OCI-LY1 (cell line): ENCODE results near the gene ANTKMT.

Source experiments
- H2AFZ ChIP-seq: fragments of 200-600 bp; sonication (generic), shearing (Covaris generic); 2 replicates; pipeline ENCODE4 v1.6.0; 2014; ENCODE audit warnings: antibody characterized with exemption, mild to moderate bottlenecking, low read length
- H3F3A ChIP-seq: fragments of 200-600 bp; sonication (generic), shearing (Covaris generic); 2 replicates; pipeline ENCODE4 v1.6.0; 2014; ENCODE audit warnings: mild to moderate bottlenecking, antibody characterized with exemption, low read length, moderate library complexity; ENCODE audit not compliant: insufficient read depth
- H3K27ac ChIP-seq: fragments of 200-600 bp; sonication (generic); 2 replicates; pipeline ENCODE4 v1.5.1; 2014; ENCODE audit warnings: low read length, mixed run types, mild to moderate bottlenecking, low read depth; ENCODE audit not compliant: poor library complexity, severe bottlenecking
- H3K27me3 ChIP-seq: fragments of 200-600 bp; sonication (generic); 2 replicates; pipeline ENCODE4 v1.6.0; 2014; ENCODE audit warnings: antibody characterized with exemption, mild to moderate bottlenecking, low read length, moderate library complexity; ENCODE audit not compliant: insufficient read depth
- H3K36me3 ChIP-seq: fragments of 200-600 bp; sonication (generic); 2 replicates; pipeline ENCODE4 v1.6.1; 2014; ENCODE audit warnings: mild to moderate bottlenecking, antibody characterized with exemption, low read length, moderate library complexity, mixed read lengths; ENCODE audit not compliant: insufficient read depth
- H3K4me1 ChIP-seq: fragments of 200-600 bp; sonication (generic); 2 replicates; pipeline ENCODE4 v1.5.1; 2014; ENCODE audit warnings: mild to moderate bottlenecking, low read length, moderate library complexity; ENCODE audit not compliant: insufficient read depth, severe bottlenecking
- H3K4me2 ChIP-seq: fragments of 200-600 bp; sonication (generic), shearing (Covaris generic); 2 replicates; pipeline ENCODE4 v1.6.1; 2014; ENCODE audit warnings: low read length
- H3K4me3 ChIP-seq: fragments of 200-600 bp; sonication (generic); 2 replicates; pipeline ENCODE4 v1.5.1; 2014; ENCODE audit warnings: low read length, low read depth, mild to moderate bottlenecking, mixed read lengths; ENCODE audit not compliant: poor library complexity, severe bottlenecking
- H3K79me2 ChIP-seq: fragments of 200-600 bp; shearing (Covaris generic); 2 replicates; pipeline ENCODE4 v1.6.1; 2016; ENCODE audit warnings: mixed run types, low read length, mixed read lengths; ENCODE audit not compliant: insufficient read depth
- H3K9ac ChIP-seq: fragments of 200-600 bp; sonication (generic), shearing (Covaris generic); 2 replicates; pipeline ENCODE4 v1.6.1; 2014; ENCODE audit warnings: mild to moderate bottlenecking, low read length, mixed read lengths
- H3K9me2 ChIP-seq: fragments of 200-600 bp; sonication (generic), shearing (Covaris generic); 2 replicates; pipeline ENCODE4 v1.6.1; 2014; ENCODE audit warnings: low read depth, mild to moderate bottlenecking, low read length, mixed read lengths
- H3K9me3 ChIP-seq: fragments of 200-600 bp; shearing (Covaris generic); 2 replicates; pipeline ENCODE4 v1.6.1; 2014; ENCODE audit warnings: low read length, mixed read lengths
- H4K20me1 ChIP-seq: fragments of 200-600 bp; sonication (generic), shearing (Covaris generic); 2 replicates; pipeline ENCODE4 v1.6.0; 2016; ENCODE audit warnings: mild to moderate bottlenecking, low read length; ENCODE audit not compliant: insufficient read depth
- EZH2 ChIP-seq: fragments of 200-600 bp; sonication (generic), shearing (Covaris generic); IDR thresholded peaks from 2 replicates; pipeline ENCODE4 v1.8.0; 2017; ENCODE audit warnings: borderline replicate concordance, mixed run types, mild to moderate bottlenecking, antibody characterized with exemption, low read length, moderate library complexity, mixed read lengths
- TF ChIP-seq, protein P1 (sequence below): fragments of 200-600 bp; sonication (generic), shearing (Covaris generic); IDR thresholded peaks from 2 replicates; pipeline ENCODE4 v1.5.1; 2017; ENCODE audit warnings: mild to moderate bottlenecking, antibody characterized with exemption, low read length, moderate library complexity, mixed read lengths

ANTKMT gene

DNA sequence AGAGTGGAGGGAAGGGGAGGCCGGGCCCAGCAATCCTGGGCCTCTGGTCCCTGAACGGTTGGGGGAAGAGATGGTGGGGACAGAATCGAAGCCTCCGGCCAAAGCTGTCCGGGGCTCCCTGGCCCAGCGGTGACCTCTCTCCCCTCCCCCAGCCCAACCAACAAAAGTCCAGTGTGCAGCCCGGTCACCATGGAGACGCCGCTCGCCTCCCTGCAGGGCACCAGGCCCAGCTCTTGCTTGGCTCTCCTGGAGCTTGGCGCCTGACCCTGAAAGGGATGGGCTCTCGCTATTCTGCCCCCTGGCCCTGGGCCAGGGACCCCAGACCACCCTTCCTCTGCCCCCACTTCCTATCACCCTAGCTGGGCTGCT is 4.8 kb upstream of the ANTKMT start:
- H3K27me3 ChIP-seq, result peaks cover 18% of the 10 kb centered on the region
- no peaks in the 10 kb centered on the region for H3K36me3 ChIP-seq
- no peak overlapping the region for H3K4me3 ChIP-seq
- H3K27ac ChIP-seq, result no peak overlapping the region
- H3K4me2 ChIP-seq, result peak overlapping the region; percentile 78; the same call in 1 of the 2 replicates
- no peaks in the 10 kb centered on the region for H3F3A ChIP-seq
- no peaks in the 10 kb centered on the region for H3K9me2 ChIP-seq
- TF ChIP-seq, protein P1, sequence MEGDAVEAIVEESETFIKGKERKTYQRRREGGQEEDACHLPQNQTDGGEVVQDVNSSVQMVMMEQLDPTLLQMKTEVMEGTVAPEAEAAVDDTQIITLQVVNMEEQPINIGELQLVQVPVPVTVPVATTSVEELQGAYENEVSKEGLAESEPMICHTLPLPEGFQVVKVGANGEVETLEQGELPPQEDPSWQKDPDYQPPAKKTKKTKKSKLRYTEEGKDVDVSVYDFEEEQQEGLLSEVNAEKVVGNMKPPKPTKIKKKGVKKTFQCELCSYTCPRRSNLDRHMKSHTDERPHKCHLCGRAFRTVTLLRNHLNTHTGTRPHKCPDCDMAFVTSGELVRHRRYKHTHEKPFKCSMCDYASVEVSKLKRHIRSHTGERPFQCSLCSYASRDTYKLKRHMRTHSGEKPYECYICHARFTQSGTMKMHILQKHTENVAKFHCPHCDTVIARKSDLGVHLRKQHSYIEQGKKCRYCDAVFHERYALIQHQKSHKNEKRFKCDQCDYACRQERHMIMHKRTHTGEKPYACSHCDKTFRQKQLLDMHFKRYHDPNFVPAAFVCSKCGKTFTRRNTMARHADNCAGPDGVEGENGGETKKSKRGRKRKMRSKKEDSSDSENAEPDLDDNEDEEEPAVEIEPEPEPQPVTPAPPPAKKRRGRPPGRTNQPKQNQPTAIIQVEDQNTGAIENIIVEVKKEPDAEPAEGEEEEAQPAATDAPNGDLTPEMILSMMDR, result no peak
- no peak for TF ChIP-seq EZH2
- H3K79me2 ChIP-seq, result no peaks in the 10 kb centered on the region
- no peaks in the 10 kb centered on the region for H3K9me3 ChIP-seq
- no peaks in the 10 kb centered on the region for H4K20me1 ChIP-seq
- no peak overlapping the region for H3K9ac ChIP-seq
- H2AFZ ChIP-seq, result no peak overlapping the region
- peaks cover 24% of the 10 kb centered on the region for H3K4me1 ChIP-seq

DNA sequence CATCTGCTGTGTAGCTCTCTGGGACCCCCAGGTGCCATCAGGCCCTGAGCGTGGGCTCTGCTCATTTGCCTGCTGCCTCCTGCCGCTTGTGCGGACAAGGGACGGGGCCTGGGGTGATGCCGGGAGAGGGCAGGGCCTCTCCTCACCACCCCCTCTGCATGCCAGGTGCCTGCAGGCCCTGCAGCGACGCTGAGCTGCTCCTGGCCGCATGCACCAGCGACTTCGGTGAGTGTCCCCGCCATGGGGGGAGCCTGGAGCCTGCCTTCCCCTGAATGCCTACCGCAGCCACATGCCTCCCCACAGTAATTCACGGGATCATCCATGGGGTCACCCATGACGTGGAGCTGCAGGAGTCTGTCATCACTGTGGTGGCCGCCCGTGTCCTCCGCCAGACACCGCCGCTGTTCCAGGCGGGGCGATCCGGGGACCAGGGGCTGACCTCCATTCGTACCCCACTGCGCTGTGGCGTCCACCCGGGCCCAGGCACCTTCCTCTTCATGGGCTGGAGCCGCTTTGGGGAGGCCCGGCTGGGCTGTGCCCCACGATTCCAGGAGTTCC is 4.1 kb upstream of the ANTKMT start:
- no peak overlapping the region for H2AFZ ChIP-seq
- H3K4me2 ChIP-seq, result no peak overlapping the region
- H3F3A ChIP-seq, result no peaks in the 10 kb centered on the region
- H3K27ac ChIP-seq, result no peak overlapping the region
- no peak overlapping the region for H3K9ac ChIP-seq
- H3K9me3 ChIP-seq, result no peaks in the 10 kb centered on the region
- no peaks in the 10 kb centered on the region for H4K20me1 ChIP-seq
- no peak for TF ChIP-seq EZH2
- H3K4me1 ChIP-seq, result peaks cover 29% of the 10 kb centered on the region
- H3K27me3 ChIP-seq, result peaks cover 18% of the 10 kb centered on the region
- H3K36me3 ChIP-seq, result no peaks in the 10 kb centered on the region
- H3K4me3 ChIP-seq, result no peak overlapping the region
- no peaks in the 10 kb centered on the region for H3K9me2 ChIP-seq
- no peaks in the 10 kb centered on the region for H3K79me2 ChIP-seq

DNA sequence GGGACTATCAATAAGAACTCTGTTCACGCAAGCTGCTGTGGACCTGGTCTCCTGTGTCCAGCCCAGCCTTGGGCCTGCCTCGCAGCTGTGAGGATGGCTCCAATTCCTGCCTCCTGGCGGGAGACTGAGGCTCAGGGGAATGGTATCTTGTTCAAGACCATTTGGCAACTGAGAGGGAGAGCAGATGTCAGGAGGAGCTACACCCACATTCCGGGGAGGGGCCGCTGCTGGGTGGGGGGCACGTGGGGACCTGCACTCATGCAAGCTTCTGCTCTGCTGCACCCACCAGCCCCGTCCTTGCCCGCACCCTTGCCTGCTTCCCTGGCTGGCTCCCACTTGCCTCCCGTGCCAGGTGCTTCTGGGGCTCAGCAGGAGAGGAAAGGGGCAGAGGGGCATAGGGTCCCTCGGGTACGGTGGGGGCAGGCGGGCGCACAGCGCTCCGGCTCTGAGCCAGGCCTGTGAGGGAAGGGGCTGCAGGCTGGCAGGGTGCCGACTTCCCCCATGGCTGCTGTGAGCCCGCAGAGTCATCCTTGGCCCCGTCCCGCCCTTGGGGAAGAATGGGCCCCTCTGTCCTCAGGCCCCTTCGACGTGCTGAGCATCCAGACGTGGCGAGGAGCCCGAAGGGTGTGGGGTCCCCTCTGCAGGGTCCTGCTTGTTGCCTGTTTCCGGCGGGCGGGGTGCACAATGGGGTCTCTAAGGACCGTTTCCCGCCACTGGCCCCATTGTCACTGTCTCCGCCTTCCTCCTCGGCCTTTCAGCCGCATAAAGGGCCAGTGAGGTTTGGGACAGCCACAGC is 3.3 kb upstream of the ANTKMT start:
- peaks cover 34% of the 10 kb centered on the region for H3K4me1 ChIP-seq
- no peak overlapping the region for H3K27ac ChIP-seq
- H4K20me1 ChIP-seq, result no peaks in the 10 kb centered on the region
- H3K36me3 ChIP-seq, result peaks cover 1% of the 10 kb centered on the region
- no peak overlapping the region for H2AFZ ChIP-seq
- no peaks in the 10 kb centered on the region for H3K9me3 ChIP-seq
- no peaks in the 10 kb centered on the region for H3K79me2 ChIP-seq
- no peaks in the 10 kb centered on the region for H3F3A ChIP-seq
- H3K27me3 ChIP-seq, result peaks cover 18% of the 10 kb centered on the region
- no peaks in the 10 kb centered on the region for H3K9me2 ChIP-seq
- H3K4me3 ChIP-seq, result no peak overlapping the region
- TF ChIP-seq, protein P1, result no peak
- no peak for TF ChIP-seq EZH2
- H3K9ac ChIP-seq, result no peak overlapping the region
- no peak overlapping the region for H3K4me2 ChIP-seq
